Cardiac fibroblast (primary cell): ENCODE data around the gene ABCC8.

Experiments
- DNase-seq, 2 donors: peaks; one replicate each; pipeline versions ENCODE4 v3.0.0 to v3.0.0-alpha.2; 2010; ENCODE audit warnings: low read depth in 2 of 2
- H3K4me3 ChIP-seq, 2 donors: replicated peaks in 1 of 2; 1 replicate in 1 of 2; 2 replicates in 1 of 2; pipeline ENCODE4 v1.5.1; 2011; ENCODE audit warnings: low read depth in 2 of 2, low read length in 2 of 2, mild to moderate bottlenecking in 2 of 2, moderate library complexity in 1 of 2
- TF ChIP-seq, protein P1 (sequence below): IDR thresholded peaks from one replicate; pipeline ENCODE4 v1.5.1; 2011; ENCODE audit warnings: low read depth, mild to moderate bottlenecking, low read length, inconsistent platforms

Gene ABCC8

DNA sequence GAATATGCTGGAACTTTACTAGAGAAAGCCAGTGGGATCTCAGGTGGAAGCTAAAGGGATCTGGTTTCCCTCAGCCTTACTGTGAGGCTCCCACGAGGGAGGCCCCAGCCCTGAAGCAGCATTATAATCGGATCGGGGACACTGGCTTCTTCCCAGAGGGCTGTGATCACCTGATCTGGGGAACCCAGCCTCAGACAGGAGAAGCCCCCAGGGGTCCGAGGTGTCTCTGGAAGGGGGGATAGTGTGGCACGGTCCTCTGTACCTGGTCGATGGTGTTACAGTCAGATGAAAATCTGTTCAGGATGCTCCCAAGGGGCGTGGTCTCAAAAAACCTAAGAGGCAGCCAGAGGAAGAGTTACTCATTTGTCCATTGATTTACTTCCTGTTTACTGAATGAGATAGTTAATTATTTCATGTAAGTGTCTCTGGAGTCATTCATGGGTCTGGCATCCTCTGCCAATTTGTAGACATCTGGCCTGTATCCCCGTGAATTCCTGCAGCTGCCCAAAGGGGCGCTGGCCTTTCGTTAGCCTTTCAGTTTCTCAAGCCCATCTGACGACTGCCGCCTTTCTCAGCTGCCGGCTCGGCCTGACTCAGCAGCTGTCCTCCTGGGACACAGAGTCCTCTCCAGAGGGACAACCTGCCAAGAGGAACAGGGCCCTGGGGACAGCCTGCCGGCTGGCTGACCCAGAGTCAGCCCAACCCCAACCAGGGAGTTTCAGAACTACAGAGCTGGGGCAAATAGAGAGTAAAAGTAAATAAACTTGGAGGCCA, 71.2 kb downstream of the ABCC8 start:
- TF ChIP-seq, protein P1, sequence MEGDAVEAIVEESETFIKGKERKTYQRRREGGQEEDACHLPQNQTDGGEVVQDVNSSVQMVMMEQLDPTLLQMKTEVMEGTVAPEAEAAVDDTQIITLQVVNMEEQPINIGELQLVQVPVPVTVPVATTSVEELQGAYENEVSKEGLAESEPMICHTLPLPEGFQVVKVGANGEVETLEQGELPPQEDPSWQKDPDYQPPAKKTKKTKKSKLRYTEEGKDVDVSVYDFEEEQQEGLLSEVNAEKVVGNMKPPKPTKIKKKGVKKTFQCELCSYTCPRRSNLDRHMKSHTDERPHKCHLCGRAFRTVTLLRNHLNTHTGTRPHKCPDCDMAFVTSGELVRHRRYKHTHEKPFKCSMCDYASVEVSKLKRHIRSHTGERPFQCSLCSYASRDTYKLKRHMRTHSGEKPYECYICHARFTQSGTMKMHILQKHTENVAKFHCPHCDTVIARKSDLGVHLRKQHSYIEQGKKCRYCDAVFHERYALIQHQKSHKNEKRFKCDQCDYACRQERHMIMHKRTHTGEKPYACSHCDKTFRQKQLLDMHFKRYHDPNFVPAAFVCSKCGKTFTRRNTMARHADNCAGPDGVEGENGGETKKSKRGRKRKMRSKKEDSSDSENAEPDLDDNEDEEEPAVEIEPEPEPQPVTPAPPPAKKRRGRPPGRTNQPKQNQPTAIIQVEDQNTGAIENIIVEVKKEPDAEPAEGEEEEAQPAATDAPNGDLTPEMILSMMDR, result peak; percentile 43
- peak; percentile 62 to 77 for DNase-seq
- H3K4me3 ChIP-seq, result peak overlapping the region in 1 of 2 donors; percentile 14

DNA sequence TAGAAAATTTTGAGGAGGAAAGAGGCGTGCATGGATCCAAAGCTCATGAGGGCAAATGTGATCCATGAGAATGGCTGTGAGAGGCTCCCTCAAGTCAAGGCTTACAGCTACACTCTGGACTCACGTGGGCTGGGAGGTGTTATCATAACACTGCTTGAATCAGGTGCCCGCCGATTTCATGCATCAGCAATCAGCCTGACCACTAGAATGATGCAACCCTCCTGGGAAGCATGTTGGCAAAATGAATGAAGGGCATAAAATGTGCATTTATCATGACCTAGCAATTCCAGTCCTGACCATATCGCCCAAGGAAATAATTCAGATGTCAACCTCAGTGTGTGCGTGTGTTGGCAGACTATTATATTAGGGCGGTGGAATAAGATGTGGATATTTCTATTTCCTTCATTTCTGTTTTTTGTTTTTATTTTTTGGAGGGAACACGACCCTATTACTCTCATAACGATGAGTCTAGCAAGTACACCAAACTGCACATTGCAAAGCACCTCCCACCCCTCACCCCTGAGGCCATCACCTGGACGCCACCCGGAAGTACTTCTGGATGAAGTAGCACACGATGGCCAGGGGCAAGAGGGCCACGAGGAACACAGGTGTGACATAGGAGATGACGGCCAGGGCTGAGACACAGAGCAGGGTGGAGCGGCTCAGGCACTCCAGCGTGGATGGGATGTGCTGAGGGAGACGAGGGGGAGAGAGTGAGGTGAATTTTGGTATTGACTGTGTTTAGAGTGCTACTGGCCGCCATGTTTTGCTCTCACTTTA, 72.5 kb downstream of the ABCC8 start:
- DNase-seq, result peak; percentile 17 to 42
- TF ChIP-seq, protein P1, result no peak
- H3K4me3 ChIP-seq, result no peak overlapping the region

DNA sequence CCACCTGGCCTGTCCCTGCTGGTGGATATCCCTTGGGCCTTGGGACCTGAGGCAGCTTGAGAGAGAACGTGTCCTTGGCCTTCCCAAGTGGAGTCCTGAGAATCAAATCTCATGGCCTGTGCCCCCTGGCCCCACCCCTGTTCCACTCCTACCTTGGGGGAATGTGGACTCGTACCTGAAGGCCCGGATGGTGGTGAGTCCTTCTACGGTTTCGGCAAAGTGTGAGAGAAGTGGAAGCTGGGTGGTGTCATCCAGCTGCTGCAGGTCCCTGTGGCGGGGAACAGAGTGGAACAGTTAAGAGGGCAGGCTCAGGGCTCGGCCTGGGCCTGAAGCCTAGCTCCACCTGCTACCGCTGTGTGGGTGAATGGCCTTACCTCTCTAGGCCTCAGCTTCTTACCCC, 74.2 kb downstream of the ABCC8 start:
- DNase-seq, result no peak
- H3K4me3 ChIP-seq, result no peak overlapping the region
- TF ChIP-seq, protein P1, result no peak

DNA sequence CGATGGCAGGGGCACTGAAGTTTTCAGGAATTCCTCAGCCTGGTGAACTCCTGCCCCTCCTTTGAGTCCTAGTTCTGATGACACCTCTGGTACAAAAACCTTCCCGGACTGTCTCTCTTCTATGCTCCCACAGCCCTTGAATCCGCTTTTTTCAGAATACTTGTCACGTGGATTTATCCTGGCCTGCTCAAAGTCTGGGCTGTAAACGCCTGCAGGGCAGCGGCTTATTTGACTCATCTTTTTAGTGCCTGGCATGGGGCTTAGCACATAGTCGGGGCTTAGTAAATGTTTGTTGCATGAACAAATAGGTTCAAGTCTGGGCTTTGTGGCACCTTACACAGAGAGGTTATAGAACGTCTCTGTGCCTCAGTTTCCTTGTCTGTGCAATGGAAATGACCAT, 74.8 kb downstream of the ABCC8 start:
- TF ChIP-seq, protein P1, result no peak
- no peak for DNase-seq
- no peak overlapping the region for H3K4me3 ChIP-seq

DNA sequence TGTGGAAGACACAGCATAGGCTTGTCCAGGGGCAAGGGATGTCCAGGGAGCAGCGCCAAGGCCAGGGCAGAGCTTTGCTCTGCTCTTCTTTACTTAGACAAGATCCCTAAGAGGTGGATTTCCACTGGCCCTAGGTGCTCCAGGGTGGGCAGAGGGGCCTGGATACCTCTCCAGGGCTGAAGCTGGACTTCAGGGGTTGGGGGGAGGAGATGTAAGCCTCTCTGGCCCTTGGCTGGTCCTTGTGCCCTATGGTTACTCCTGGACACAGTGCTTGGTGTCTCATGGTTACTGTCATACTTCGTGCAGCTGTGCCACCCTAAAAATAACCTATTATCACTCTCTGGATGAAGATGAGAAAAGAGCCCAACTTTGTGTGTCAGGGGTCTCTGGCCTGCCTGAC, 75.3 kb downstream of the ABCC8 start:
- no peak overlapping the region for H3K4me3 ChIP-seq
- DNase-seq, result no peak
- TF ChIP-seq, protein P1, result no peak

DNA sequence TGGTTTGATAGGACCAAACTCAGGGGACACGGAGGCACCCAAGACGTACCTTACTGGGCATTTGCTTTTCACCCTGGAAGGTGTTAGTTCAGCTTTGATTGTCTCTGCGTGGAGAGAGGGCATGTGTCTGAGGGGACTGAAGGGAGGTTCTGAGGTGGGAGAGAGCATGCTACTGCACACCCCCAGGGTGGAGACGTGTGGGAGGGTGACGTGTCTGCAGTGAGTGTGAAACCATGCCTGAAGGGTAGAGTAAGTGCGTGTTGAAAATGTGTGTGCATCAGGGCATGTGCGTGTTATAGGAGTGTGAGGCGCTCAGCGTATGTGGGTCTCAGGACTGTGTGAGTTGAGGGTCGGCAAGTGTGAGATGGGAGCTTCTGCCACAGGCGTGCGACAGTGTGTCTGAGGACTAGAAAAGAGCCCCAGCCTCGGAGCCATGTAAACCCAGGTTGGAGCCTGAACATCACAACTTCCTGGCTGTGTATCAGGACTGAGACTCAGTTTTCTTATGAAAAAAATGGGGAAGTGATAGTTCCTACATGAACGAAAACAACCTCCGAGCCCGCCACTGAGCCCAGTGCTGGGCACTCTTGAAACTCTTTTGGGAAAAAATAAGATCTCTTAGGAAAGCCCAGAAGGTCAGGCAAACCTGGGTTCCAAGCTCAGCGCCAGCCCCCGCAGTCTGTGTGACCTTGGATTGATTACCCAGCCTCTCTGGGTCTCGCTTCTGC, 76.4 kb downstream of the ABCC8 start:
- H3K4me3 ChIP-seq, result no peak overlapping the region
- TF ChIP-seq, protein P1, result no peak
- DNase-seq, result no peak
